HG03342 (cell line): Measurements from ENCODE around the gene SLC22A5.
A peak's percentile ranks its signal among the peaks of the same experiment; 100 is the strongest.
"Not testable (repeated sequence)": the region's sequence is repeated elsewhere in the genome, so short reads cannot be mapped to it uniquely, and the experiment has no call there.

Source experiments
- ATAC-seq: cut with Tn5 transposase; IDR thresholded peaks from one replicate; pipeline ENCODE4 v1.9.1; 2021; ENCODE audit warnings: mild to moderate bottlenecking, moderate library complexity; ENCODE audit not compliant: unreplicated experiment

SLC22A5 gene

DNA sequence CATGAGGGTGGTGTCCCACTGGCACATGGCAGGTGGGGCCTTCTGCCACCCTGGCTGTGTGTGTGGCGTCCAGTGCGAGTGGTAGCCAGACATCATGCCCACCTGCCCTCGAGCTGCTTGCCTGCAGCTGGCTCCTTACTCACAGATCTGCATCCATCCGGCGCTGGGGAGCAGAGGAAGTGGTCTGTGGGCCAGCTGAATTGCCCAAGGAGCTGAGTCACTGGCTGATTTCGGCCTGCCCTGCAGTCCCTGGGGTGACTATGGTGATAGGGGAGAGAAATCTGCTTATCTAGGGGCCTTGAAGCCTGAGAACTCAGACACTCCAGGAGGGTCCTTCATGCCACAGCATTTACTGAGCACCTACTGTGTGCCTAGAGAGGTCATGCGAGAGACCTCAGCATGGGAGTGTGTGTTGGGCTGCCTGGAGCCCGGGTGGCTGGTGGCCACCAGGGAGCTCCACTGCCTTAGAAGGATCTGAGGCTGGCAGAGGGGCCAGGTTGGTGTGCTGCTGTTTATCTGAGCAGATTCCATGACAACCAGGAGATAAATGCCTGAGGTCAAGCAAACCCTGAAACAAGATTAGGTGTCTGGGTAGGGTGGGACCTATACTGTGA lies 57.1 kb downstream of the SLC22A5 start:
- ATAC-seq: peak; percentile 36

DNA sequence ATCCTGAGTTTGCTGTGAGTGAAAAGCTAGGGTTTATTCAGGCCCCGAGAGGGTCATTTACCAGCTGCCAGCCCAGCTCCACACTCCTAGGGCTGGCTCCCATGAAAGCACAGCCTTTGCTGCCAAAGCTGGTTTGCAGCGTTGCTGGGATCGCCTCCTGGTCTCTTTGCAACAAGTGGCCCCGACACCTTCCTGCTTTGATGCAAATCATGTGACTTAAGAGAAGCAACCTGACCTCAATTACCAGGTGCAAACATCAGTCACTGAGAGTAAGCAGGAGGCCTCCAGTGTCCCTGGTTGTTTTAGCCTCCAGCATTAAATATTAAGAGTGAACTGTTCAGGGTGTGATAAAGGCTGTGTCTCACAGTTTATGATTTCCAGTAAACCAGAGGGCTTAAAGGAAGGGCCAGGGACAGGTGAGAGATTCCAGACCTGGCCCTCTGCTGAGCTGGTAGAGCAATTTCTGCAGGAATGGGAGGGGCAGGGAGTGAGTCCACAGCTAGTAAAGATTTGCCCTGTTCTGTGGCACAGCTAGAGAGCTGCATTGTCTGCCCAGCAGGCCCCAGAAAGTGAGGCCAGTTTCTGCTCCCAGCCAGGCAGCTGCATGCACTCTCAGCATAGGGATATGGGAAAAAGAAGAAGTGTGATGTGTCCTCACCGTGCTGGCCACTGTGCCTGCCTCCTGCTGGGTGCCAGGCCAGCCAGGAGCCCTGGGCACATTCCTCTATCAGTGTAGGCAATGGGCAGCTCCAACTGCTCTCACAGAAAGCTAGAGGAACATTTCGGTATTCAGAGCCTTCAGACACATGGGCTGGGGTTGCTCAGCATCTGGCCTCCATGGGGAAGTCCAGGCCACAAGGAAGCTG lies 58.0 kb downstream of the SLC22A5 start:
- no peak for ATAC-seq

DNA sequence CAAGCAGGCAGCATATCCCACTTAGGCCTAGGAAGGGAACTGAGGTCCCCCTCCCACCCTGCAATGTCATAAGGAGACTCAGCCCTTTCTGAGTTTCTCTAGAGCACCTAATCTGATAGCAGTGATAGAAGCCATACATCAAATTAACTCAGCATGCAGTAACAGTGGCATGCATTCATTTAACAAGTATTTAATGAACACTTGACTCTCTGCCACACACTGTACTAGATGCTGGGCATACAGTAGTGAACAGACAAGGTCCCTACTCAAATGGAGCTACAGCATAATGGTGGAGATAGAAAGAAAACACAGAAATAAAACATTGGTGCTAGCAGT lies 58.6 kb downstream of the SLC22A5 start:
- ATAC-seq: no peak

DNA sequence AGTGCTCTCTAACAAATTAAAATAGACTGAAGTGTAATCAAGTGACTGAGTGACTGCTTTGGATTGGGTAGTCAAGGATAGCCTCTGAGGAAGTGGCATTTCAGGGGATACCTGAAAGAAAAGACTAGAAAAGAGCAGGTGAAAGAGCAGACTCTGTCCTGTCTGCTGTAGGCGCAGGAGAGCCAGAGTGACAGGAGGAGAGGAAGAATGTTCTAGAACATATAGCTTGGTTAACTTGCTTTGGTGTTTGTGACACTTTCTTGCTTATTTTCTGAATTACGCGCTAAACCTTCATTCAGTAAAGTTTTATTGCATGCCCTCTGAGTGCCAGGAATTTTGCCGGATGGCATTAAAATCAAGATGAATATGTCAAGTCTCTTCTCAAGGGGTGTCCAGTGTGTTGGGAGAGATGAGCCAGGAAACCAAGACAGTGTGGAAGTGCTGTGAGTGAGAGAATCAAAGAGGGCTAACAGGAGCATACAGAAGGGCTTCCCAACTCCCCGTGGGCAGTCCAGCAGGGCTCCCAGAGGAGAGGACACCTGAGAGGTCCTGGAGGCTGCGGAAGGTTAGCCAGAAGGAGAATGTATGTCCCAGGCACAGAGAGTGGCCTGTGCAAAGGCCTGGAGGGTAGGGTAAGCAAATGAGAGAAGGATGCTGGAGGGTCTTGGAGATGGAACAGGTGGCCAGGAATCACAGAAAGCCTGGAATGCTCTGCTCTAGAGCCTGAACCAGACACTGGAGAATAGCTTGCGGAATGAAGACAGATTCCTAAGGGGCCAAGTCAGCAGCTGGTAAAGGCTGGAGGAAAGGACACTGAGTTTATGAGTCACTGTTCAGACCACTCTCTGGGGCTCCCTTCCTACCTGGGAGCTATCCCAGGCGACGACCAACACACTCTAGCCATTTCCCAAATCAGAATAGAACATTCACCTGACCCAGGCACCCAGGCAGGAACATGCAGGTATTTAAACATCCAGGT lies 59.3 kb downstream of the SLC22A5 start:
- no peak for ATAC-seq

GRCh38 chr5:132429463-132430440 lies 60.2 kb downstream of the SLC22A5 start:
- no peak for ATAC-seq

GRCh38 chr5:132430746-132431145 lies 61.2 kb downstream of the SLC22A5 start:
- ATAC-seq: no peak

DNA sequence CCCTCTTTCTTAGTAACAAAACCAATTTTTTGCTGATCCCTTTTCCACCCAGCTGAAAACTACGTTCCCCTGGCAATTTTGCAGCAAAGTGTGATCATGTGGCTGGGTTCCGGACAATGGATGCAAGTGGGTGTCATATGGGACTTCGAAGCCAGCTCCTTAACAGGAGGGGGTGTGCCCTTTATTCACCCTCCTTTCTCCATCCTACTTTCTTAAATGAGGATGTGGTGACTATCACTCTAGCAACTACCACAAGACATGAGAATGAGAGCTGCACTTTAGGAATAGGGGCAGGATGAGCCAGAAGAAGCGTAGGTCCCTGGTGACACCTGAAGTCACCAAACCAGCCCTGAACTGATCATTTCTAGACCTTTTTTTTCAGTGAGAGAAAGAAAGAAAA lies 62.1 kb downstream of the SLC22A5 start:
- ATAC-seq: no peak

DNA sequence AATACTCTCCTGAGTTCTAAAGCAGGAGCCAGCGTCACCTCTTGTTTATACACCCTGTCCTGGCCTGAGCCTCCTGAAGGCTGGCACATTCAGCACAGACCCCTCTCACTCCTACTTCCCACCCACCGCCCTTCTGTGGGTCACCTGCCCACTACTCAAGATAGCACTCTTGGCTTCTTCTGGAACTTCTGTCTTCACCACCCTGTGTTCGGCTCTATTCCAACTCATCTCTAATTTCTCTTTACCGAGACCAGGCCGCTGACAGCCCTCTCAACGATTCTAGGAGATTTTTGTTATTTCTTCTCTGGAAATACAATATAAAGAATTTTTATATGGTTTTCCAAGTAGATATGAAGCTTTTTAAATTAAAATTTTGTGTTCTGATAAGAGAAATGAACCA lies 63.6 kb downstream of the SLC22A5 start:
- ATAC-seq: no peak

GRCh38 chr5:132434416-132435286 lies 65.1 kb downstream of the SLC22A5 start:
- no peak for ATAC-seq

DNA sequence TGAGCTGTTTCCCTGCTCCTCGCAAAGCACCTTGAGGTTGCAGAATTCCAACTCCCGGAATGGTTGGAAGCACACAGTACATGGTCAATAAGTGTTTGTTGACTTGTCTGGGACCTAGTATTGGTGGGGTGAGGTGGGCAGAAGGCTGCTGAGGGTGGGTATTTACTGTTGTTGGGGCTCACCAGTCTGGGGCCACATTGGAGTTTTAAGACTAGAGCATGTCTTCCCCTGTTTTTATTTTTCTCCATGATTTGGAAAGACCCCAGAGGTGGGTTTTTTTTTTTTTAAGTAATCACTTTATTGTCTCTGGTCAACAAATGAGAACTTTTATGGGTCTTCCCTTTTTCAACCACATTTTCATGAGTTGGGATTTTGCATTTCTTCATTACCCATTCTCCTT lies 65.9 kb downstream of the SLC22A5 start:
- ATAC-seq: no peak

- no peak for ATAC-seq
Observed at GRCh38 chr5:132435886-132436285, 66.4 kb downstream of the SLC22A5 start.

DNA sequence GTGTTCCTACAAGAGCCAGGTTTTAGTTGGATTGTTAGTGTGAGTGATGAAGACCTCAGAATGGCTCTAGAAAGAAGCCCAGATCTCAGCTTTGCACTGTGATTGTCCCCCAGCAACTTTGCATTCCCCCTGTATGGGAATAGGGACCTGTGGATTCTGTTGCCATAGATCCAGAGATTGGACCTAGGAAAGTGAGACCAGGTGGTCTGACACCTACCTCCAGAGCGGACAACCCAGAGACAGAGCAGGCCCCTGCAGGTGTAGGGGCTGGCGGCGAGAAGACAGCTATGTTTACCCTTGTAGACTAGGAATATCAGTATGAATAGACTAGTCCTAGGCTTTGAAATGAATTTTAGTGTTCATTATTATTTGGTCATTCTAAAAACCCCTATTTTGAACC lies 67.4 kb downstream of the SLC22A5 start:
- ATAC-seq: no peak

DNA sequence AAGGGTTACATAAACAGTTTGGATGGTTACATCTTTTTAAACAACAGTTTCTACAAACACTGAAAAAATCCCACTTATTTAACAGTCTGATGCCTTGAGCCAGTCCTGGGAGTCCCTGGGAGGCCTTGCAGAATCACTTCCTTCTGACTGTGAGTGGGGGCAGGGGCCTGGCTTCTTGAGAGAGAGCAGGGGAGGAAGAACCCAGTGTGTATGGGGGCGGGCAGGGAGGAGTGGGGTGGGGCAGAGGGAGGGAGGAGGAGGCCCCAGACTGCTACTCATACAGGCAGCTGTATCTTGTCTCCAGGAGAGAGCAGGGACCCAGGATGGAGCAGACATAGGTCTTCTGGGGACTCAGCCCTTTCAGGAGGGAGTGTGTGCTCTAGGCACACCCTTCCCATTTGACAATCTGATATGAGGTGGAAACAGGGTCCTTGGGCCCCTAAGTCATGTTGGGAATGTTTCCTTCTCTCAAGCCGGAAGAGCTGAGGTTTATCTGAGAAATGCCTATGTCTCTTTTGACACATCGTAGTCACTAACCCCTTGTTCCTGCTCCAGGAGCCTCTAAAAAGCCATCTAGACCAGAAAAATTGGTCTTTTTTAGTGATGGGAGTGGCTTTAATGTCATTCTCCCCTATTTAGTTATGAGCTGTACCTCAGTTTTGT lies 68.2 kb downstream of the SLC22A5 start:
- peak; percentile 86 for ATAC-seq

DNA sequence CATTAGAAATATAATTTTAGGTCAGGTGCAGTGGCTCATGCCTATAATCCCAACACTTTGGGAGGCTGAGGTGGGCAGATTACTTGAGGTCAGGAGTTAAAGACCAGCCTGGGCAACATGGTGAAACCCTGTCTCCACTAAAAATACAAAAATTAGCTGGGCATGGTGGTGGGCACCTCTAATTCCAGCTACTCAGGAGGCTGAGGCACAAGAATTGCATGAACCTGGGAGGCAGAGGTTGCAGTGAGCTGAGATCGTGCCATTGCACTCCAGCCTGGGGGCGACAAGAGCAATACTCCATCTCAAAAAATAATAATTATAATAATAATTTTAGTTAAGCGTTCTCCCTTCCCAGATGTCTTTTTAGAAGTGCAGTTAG lies 68.7 kb downstream of the SLC22A5 start:
- ATAC-seq: not testable (repeated sequence)

DNA sequence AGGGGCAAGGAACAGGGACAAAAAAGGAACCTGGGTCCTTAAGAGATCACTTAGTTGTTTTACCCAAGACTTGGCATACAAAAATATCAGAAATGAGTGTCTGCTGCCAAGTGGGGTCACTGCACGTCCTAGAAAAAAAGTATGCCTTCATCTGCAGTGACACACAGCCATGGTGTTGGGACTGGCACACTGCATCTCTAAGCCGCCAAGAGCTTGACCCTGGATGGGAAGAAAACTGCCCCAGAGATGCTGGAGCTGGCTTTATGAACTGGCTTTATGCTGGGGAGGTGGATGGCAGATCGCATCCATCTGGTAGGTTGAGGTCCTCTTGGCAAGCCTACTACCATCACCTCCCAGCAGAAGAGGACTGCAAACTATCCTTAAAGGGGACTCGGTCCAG lies 69.4 kb downstream of the SLC22A5 start:
- ATAC-seq: no peak

- ATAC-seq: no peak
Observed at GRCh38 chr5:132439521-132440089, 70.1 kb downstream of the SLC22A5 start.

GRCh38 chr5:132444061-132444460 lies 74.6 kb downstream of the SLC22A5 start:
- ATAC-seq: no peak
